GM19463 (cell line): Measurements from ENCODE around the gene SLC24A3.
"Not testable (repeated sequence)": the region's sequence is repeated elsewhere in the genome, so short reads cannot be mapped to it uniquely, and the experiment has no call there.

Experiments used
- ATAC-seq: cut with Tn5 transposase; IDR thresholded peaks from one replicate; pipeline ENCODE4 v1.9.1; 2021; ENCODE audit warnings: mild to moderate bottlenecking, moderate library complexity; ENCODE audit not compliant: unreplicated experiment

Gene SLC24A3

DNA sequence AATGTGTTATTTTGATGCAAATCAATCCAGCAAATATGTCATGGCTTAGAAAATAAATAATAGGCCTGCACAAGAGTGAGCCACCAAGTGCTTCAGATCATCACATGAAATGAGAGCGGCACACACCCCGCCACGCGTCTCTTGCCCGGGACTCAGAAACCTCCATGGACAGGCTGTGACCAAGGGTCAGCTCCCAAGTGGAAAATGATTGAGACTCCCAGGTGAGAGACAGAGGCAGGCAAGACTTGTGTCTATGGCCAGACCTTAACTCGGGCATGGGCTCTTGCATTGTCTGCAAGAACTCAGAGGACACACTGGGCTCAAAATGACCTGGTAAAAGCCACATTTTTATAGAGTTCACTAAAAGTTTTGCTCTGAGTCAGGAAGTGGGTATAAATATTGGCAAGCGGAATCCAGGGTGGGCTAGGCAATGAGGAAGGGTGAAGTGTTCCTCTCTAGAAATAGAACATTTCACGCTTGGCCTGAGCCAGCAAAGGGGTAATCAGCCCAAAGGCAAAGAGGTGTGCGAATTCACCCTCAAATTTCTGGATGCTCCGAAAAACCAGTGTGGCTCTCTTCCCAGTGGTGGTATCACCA lies 514.9 kb downstream of the SLC24A3 start:
- no peak for ATAC-seq

DNA sequence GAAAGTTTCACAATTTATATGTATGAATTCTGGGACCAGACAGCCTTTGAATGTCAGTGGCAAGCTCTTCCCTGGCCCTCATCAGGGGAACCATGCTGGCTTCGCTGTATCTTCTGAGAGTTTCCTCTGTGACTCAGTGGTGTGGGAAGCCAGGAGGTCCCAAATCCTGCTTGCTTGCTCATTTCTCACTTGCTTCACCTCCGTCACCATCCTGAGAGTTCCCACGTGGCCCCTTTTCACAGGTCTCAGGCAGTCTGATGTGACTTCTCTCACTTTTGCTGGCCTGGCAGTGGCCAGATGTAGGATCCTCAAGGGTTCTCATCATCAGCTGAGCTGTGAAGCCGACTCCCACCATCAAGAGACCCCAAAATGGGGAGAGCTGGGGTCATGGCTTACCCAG lies 517.2 kb downstream of the SLC24A3 start:
- ATAC-seq = no peak

GRCh38 chr20:19730706-19731105 lies 518.3 kb downstream of the SLC24A3 start:
- ATAC-seq = no peak

DNA sequence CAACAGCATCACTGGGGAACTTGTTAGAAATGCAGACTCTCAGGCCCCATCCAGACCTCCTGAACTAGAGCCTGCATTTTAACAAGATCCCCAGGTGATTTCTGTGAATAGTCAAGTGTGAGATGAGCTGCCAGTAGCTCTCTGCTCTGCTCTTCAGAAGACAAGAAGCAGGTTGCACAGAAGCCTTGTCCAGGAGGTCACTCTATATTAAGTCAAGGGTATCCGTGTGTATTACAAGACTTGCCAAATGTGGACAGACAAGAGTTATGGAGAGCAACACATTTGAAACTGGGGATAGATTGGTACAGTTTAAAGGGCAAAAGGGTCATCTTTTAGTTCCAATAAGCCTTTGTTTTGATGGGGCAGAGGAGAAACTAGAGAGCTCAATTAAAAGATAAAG lies 522.4 kb downstream of the SLC24A3 start:
- ATAC-seq = no peak

DNA sequence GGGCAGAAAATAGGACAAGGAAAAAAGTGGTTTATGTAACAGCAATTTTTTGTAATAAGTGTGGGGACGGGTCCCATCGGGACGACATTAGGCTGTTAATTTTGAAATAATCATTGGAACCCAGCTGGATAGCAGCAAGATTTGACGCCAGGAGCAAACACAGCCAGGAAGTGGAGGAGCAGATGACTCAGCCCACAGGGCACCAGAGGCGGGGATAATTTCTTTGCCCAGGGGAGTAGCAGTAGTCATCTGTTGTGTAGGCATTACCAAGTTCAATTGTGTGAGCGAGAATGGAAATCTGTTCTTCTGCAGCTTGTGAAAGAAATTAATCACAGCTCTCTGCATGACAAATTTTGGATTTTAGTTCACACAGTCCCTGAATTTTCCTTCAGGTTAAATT lies 523.0 kb downstream of the SLC24A3 start:
- ATAC-seq = no peak

GRCh38 chr20:19737025-19737424 lies 524.6 kb downstream of the SLC24A3 start:
- ATAC-seq = peak; percentile 91

DNA sequence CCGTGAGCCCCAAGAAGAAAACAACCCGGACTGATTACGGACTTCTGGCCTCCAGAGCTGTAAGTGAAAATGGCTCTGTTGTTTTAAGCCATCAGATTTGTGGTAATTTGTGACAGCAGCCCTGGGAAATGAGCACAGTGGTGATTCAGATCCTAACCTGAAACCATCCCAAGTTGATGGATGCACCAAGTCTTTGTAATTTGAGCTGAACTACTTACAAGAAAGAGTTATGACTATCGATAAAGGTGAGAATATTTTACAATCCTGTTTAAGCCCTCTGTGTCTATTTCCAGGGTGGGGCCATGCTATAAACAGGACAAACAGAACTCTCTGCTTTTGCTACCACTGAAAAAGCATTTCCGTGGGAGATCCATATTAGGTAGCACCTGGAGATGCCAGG lies 526.5 kb downstream of the SLC24A3 start:
- ATAC-seq = no peak

- ATAC-seq = no peak
Observed at GRCh38 chr20:19739351-19739750, 526.9 kb downstream of the SLC24A3 start.

- no peak for ATAC-seq
Observed at GRCh38 chr20:19740512-19740911, 528.1 kb downstream of the SLC24A3 start.

DNA sequence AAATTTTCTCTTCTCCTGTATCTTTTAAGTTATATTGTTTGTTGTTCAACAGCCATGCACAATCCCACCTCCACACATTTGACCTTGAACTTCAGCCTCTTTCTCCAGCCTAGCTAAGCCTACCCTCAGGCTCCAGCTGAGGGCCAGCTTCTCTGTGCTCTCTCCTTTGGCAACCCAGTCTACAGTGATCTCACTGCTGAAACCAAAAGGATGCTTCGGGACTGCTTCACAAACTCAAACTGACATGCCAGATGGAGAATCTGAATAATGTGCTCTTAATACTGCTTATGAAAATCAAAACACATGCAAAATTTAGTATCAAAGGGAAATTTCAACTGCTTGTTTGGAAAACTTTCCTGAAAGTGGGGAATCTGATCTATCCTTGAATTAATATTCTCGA lies 529.5 kb downstream of the SLC24A3 start:
- no peak for ATAC-seq

DNA sequence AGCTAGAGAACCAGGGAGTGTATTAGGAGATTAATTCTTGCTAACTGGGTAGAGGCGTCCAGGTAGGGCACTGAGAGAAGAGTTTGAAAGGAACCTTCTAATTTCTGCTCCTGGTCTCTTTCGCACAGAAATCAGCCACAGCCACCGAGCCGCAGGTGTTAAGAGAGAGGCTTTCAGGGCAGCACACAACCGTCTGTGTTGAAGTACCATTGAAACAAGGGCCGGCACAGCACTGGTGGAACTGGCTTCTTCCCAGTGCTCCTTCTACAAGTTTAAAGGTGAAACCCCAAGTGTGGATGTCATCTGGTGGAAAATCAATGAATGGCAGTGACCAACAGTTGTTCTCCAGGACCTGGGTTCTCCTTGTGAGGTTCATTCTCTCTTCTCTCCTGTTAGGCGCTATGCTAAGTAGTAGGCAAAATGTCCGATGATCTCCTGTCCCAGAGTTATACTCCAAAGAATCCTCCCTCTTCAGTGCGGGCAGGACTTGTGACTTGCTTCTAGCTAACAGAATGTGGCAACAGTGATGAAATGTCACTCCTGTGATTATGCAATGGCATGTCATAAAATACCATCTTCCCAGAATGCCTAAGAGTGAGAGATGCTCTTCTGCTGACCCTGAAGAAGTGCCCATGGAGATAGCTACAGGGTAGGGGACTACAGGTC lies 530.7 kb downstream of the SLC24A3 start:
- ATAC-seq = no peak

DNA sequence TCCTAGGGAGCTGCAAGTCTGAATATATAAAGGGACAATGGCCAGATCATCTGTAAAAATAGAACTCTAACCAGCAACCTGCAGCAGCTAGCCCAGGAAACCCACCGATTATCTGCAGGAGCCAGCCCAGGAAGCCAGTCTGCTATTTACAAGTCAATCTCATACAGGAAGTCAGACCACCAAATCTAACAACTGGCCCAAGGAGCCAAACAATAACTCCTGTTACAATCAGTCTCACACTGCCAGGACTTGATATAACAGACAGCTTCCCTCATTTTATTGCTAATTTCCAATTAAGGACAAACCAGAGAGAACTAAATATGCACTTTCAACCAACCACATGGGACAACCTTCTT lies 531.2 kb downstream of the SLC24A3 start:
- ATAC-seq = no peak

DNA sequence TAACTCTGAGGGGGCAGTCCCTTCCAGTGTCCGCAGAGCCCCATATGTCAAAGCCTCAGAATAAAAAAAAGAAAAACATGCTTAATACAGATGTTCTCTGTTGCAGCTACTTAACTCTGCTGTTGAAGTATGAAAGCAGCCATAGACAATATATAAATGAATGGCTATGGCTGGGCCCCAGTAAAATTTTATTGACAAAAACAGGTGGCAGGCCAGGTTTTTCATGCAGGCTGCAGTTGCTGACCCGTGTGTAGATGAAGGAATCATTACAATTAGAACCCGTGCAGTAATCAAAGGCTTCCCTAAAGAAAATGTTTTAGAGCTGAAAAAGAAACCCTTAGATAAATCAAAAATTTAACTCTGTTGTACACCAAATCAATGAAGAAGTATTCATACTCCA lies 532.7 kb downstream of the SLC24A3 start:
- no peak for ATAC-seq

DNA sequence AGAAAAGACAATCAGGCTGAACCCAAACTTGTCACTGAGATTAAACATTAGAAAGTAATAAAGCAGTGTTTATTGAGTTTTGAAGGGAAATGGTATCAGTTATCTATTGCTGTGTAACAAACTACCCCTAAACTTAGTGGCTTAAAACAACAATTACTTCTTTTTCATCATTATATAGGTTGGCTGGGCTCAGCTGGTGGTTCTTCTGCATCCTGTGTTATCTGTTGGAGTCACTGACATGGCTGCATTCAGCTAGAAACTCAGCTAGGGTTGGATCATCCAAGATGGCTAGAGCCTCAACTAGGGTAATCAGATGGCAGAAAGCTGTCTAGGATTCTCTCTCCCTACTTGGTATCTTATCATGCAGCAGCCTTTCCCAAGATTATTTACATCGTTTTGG lies 533.1 kb downstream of the SLC24A3 start:
- no peak for ATAC-seq

DNA sequence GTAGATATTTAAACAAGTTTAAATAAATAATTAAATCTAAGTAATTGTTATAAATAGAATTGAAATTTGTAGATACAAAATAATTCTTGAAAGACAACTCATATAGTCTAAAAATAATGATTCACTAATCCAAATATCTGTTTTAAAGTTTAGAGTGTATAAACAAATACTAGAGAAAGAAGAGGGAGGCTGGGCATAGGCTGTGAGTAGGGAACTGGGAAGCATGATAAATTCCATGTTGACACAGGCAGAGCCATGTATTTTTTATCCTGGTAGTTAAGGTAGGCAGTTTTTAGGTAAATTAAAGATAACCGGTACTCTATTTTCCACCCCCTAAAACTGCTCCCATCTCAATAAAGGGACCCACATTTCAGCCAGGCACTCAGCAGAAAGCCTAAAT lies 534.0 kb downstream of the SLC24A3 start:
- ATAC-seq = no peak

DNA sequence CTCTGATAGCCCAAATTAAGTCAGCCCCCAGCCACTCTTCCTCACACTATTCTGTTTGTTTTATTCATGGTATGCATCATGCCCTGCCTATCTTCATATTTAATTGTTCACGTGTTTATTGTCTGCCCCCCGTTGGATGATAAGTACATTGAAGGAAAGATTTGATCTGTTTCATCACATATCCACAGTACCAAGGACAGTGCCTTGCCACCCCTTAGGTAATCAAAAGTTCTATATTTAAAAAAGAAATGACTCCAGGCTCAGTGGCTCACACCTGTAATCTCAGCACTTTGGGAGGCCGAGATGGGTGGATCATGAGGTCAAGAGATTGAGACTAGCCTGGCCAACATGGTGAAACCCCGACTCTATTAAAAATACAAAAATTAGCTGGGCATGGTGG lies 535.5 kb downstream of the SLC24A3 start:
- ATAC-seq = no peak

DNA sequence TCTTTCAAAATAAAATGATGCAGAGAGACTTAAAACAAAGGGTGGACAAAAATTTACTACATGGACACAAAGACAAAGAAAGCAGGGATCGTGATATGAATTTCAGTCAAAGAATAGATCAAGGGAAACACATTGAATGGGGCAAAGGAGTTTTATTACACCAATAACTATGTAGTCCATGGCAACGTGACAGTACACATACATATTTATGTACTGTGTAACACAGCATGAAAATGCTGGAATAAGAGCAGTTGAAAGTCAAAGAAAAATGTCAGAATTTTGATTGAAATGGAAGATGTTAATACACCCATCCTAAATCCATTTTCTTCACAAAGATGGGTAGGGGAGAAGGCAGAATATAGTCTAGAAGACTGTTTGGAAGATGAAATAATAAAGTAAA lies 536.2 kb downstream of the SLC24A3 start:
- ATAC-seq = no peak

DNA sequence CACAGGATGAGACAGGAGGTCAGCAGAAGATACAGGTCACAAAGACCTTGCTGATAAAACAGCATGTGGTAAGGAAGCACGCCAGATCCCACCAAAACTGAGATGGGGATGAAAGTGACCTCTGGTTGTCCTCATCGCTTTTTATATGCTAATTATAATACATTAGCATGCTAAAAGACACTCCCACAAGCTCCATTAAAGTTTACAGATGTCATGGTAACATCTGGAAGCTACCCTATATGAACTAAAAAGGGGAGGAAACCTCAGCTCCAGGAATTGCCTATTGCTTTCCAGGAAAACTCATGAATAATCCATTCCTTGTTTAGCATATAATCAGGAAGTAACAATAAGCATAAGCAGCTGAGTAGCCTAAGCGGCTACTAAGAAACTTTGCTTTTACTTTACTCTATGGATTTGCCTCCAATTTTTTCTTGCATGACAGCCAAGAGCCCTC lies 537.2 kb downstream of the SLC24A3 start:
- no peak for ATAC-seq

- no peak for ATAC-seq
Observed at GRCh38 chr20:19750101-19750606, 537.7 kb downstream of the SLC24A3 start.

DNA sequence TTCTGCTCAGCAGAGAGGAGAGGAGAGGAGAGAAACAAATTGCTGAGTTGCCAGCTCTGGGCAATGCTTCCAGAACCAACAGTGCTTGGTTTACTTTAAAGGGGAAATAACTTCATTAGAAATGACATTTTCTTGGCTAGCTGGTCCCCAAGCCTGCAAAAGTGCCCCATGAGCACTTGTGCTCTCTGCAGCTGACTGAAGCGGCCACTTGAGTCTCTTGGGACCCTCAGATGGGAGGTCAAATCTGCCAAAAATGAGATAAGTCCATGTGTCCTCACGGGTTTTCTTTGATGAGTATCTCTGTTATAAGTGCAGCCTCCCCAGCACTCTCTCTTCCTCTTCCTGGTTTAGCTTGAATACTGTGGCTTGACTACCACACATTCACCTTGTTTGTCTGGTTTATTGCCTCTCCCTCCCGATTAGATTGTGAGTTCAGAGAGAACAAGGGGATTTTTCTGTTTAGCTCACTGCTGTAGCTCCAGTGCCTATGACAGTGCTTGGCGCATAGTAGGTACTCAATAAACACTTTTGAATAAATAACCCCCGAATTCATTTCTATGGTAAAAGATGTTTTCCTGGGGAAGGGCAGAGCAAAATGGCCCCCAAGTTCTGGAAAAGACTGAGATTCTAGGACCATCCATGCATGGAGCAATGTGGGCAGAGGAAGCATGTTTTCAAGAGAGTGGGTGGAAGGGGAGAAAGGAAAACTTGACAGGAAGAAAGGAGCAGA lies 538.6 kb downstream of the SLC24A3 start:
- ATAC-seq = no peak

GRCh38 chr20:19754201-19754600 lies 541.8 kb downstream of the SLC24A3 start:
- not testable (repeated sequence) for ATAC-seq
